GM18499 (cell line): Measurements from ENCODE around the gene CRHBP.

Experiments used
- ATAC-seq: cut with Tn5 transposase; IDR thresholded peaks from one replicate; pipeline ENCODE4 v1.9.1; 2021; ENCODE audit warnings: moderate number of reproducible peaks; ENCODE audit not compliant: insufficient read depth, unreplicated experiment

Gene CRHBP

GRCh38 chr5:77011498-77011897 is 58.7 kb downstream of the CRHBP start:
- no peak for ATAC-seq

DNA sequence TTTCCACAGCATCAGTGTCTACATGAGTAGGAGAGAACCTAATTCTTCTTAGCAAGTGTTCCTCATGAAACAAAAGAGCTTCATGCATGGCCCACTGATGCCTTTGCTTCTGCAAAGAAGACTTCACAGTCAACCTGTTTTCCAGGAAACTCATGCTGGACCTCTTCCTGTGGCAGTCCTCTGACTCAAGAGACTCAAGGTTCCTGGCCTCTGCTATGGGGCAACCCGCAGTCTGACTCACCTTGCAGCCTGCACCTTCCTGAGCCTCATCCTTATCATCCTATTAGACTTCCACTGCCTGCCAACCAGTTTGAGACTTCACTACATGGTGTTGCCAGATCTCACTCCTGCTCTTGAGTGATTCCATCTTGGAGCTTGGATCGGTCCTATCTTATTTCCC is 59.8 kb downstream of the CRHBP start:
- ATAC-seq, result no peak

GRCh38 chr5:77015938-77016569 is 63.2 kb downstream of the CRHBP start:
- ATAC-seq, result no peak

DNA sequence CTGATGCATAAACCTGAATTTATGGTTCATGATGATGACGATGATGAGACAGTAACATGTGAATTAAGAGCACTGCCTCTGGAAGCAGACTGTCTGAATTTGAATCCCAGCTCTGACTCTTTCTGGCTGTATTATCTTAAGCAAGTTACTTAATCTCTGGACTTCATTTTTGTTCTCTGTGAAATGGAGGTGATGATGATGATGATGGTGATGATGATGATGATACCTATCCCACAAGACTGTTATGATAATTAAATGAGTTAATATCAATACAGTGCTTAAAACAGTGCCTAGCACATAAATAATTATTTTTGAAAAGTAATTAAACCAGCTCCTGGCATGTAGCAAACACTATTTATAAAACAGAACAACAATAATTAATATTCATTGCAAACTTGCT is 64.1 kb downstream of the CRHBP start:
- no peak for ATAC-seq

GRCh38 chr5:77017668-77018067 is 64.8 kb downstream of the CRHBP start:
- no peak for ATAC-seq
